ENCODE measurements around the gene COLEC12.

Gene COLEC12

DNA sequence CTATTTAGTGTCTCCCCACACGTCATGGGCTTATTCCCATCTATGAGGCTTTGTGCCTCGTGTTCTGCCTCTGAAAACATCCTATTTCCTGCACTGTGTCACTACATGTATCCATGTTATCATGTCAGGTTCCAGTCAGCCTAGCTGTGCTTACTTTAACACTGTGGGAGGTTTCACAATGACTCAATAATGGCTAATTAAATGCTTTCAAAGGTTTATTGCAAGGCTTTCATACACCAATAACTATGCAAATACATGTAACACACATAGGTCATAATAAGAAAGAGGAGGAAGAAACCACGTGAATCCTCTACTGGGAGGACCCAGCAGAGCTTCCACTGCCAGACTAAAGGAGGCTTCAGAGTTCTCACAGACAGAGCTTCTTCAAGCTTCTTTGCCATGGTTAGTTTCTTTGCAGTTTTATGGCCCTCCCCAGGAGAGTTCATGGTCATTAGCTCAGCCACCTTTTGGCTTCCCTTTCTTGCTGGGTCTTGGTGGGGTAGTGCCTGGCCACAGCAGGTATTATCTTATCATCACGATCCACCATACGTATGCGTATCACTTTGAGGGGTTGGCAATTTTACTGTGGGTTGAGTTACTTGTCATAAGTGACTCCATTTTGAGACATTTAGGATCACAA, 5.1 kb upstream of the COLEC12 start:
- DNase-seq: no peak

- DNase-seq: no peak
Observed at GRCh38 chr18:501406-501714, 859 bp upstream of the COLEC12 start.

GRCh38 chr18:499776-500631, 497 bp downstream of the COLEC12 start:
- no peak for DNase-seq

- peak; percentile 93 for DNase-seq
Observed at GRCh38 chr18:498931-499775, 1.3 kb downstream of the COLEC12 start.

- DNase-seq: no peak
Observed at GRCh38 chr18:497688-498087, 2.8 kb downstream of the COLEC12 start.

DNA sequence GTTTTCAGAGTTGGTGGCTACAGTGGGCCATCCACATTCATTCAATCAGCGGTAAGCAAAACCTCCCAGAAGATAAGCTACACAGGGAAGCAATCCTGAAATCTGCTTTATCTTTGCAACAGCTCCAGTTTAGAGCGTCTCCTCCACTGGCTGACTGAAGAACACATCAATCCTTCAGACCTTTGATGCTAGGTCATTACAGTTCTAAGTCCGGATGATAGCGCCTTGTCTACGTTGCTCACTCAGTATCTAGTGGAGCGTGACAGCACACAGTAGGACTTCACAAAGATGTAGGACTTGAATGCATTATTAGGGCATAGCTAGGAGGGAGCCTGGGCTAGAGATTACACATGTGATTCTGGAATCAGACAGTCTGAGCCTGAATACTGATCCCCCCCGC, 5.0 kb downstream of the COLEC12 start:
- no peak for DNase-seq

GRCh38 chr18:495017-495416, 5.5 kb downstream of the COLEC12 start:
- no peak for DNase-seq

DNA sequence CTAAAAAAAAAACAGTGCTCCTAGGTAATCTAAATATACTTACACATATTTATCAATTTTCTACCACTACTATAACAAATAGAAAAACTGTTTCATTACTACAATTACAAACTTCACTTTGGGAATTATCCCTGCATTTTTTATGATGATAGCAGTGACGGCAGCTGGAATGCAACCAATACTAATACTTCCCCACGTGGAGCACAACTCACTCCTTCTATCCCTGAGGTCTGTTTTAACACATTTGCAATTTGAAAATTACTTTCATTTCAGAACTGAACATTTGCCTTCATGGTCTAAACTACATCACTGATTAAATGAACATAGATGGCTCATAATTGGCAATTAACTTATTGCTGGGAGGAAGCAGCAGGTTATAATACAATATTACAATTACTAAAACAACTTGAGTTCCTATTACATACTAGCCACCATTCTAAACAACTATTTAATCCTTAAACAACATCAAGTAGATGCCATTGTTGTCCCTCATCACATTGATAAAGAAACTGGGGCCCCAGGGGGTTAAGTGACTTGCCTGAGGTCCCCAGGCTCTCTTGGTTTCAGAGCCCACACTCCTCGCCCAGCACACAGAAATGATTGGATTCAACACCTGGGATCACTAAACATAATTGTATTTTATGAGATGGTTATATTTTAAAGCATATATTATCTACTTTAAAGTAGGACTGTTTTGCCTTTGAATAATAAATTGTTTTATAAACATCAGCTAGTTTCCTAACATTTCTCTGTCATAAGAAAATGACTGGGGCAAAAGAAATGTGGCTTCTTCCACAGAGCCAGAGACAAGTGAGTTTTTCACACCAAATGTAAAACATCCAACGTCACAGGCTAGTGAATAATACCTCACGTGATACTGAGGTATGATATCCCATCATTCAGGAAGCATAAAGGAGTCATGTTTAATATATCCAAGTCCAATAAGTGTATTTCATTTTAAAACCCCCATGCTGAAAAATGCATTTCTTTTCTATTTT, 6.2 kb downstream of the COLEC12 start:
- no peak for DNase-seq

DNA sequence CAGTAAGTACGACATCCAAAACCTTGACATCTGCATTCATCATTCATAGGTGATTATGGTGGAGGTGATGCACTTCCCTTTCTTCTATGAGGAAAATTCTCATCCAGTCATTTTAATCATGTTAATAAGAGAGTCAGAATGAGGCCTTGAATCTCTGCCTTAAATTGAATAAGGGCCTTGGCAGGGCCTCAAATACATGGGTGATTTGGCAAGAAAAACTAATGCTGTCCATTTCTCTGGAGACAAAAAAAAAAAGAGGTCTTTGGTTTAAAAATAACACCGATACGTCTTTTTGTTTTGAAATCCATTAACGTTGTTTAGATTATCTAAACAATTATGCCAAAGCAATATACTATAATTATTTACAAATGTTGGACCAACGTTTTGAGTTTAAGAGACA, 8.1 kb downstream of the COLEC12 start:
- DNase-seq: no peak

DNA sequence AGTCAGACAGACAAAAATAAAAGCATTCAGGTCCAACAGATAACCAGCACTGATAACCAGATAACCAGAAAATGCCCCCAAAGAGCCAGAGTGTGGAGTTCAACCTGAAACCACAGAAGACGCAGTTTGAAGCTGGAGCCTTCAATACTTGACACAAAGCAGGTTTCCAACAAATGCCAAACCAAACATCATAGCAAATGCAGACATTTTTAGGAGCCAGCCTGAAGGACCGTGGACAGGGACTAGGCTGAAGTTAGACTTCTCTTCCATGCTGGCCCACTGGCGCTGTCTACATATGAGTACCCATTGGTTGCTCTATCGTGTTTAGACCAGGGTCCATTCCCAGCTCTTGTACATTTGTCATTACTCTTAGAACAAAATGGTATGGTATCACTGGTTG, 9.9 kb downstream of the COLEC12 start:
- no peak for DNase-seq

GRCh38 chr18:490024-490366, 10.5 kb downstream of the COLEC12 start:
- no peak for DNase-seq

GRCh38 chr18:489244-490023, 11.1 kb downstream of the COLEC12 start:
- DNase-seq: peak; percentile 60

GRCh38 chr18:486929-487740, 13.4 kb downstream of the COLEC12 start:
- DNase-seq: no peak

DNA sequence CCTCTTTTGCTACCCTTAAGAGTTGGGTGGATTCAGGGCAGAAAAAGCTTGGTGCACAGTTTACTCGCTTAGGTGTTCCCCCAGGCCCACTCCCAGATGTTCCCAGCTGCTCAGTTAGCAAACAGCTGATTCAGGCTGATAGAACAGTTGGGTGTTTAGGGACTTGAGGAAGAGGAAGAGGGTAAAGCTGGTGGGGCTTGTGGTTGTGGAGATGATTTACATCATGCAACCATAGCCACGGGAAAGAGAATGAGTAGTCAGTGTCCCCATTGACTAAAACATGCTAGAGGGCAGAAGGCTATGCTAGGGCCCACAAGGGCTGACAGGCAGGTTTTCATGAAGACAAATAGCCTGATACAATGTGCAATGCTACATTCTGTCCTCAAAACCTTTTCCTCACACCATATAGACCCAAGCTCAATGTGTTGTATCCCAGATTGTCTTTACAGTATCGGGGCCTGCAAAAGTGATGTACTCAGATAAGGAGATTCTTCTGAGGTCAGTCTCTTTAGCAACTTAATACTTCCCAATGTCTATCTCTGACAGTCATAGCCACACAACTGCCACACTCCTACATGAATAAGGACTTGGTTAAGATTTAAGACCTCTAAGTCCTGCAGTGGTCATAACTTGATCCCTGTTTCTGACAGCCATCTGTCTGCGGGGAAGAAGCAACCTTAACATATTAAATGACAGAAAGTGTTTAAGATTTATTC, 15.6 kb downstream of the COLEC12 start:
- DNase-seq: no peak

GRCh38 chr18:478681-479080, 21.8 kb downstream of the COLEC12 start:
- DNase-seq: no peak

- DNase-seq: no peak
Observed at GRCh38 chr18:477565-477964, 22.9 kb downstream of the COLEC12 start.

DNA sequence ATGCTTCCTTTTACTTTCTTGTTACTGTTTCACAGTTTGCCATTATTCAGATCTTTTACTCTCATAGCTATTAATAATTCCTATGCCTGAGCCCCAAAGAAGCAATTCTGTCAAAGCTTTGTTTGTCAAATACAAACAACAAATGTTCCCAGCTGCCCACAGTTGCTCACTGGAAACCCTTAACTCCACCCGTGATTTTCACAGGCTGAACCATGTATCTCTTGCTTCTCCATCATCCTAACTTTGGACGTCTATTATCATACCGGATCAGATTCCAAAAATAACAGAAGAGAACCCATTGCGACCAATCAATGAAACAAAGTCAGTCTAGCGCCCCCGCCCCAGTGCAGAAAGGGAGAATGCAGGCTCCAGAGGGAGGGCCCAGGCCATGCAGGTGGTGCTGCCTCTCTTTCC, 24.2 kb downstream of the COLEC12 start:
- no peak for DNase-seq

- peak; percentile 40 for DNase-seq
Observed at GRCh38 chr18:475202-476031, 25.1 kb downstream of the COLEC12 start.

DNA sequence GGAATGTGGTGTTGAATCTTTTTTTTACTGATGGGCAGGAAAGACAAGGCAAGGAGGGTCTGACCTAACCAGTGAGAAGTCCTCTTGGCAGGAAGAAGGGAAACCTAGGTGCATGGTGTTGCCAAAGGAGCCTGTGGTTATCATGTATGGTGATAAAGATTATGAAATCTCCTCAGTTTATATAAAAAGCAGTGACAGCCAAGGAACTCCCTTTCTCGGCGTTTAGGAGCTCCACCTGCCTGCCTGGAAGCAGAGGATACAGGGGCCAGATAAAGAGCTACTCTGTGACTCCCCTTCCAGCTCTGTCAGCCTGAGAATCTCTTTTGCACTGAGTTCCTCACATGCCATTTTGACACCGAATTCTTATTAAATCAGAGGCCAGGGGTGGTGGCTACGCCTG, 26.1 kb downstream of the COLEC12 start:
- no peak for DNase-seq
